Fibroblast of lung (primary cell): ENCODE data around the gene PALLD. TPM values are rescaled to one million over a fixed set of nuclear protein-coding genes. Genes with fewer than 3 reads are reported as not detected.

Source experiments
- DNase-seq, 2 donors: peaks; one replicate each; pipeline versions ENCODE4 v3.0.0 to v3.0.0-alpha.2; 2010; ENCODE audit warnings: low read depth in 2 of 2
- H2AFZ ChIP-seq: 2 replicates; pipeline ENCODE4 v1.5.1; 2012; ENCODE audit warnings: low read length, control low read depth, inconsistent platforms
- H3K27ac ChIP-seq: 2 replicates; pipeline ENCODE4 v1.5.1; 2011; ENCODE audit warnings: low read length, control low read depth; ENCODE audit not compliant: insufficient read depth
- H3K27me3 ChIP-seq: 2 replicates; pipeline ENCODE4 v1.5.1; 2011; ENCODE audit warnings: mild to moderate bottlenecking, low read length; ENCODE audit not compliant: control insufficient read depth, insufficient read depth
- H3K36me3 ChIP-seq: 2 replicates; pipeline ENCODE4 v1.5.1; 2011; ENCODE audit warnings: low read length; ENCODE audit not compliant: control insufficient read depth, insufficient read depth
- H3K4me1 ChIP-seq: 2 replicates; pipeline ENCODE4 v1.5.1; 2011; ENCODE audit warnings: low read length; ENCODE audit not compliant: control insufficient read depth, insufficient read depth; ENCODE audit errors: extremely low read depth
- H3K4me2 ChIP-seq: 2 replicates; pipeline ENCODE4 v1.5.1; 2011; ENCODE audit warnings: low read length, control low read depth; ENCODE audit not compliant: insufficient read depth; ENCODE audit errors: extremely low read depth
- H3K4me3 ChIP-seq, 4 experiments: fragments of 200-600 bp in 1 of 4; sonication (generic) in 1 of 4; replicated peaks in 1 of 4; 2 replicates each; pipeline ENCODE4 v1.5.1; 2011 to 2016; ENCODE audit warnings: low read length in 4 of 4, low read depth in 3 of 4, mild to moderate bottlenecking in 3 of 4, control low read depth in 2 of 4, inconsistent platforms in 1 of 4, mixed read lengths in 1 of 4; ENCODE audit not compliant: insufficient read depth in 1 of 4; ENCODE audit errors: control extremely low read depth in 1 of 4
- H3K79me2 ChIP-seq: 2 replicates; pipeline ENCODE4 v1.5.1; 2012; ENCODE audit warnings: mild to moderate bottlenecking, low read length, inconsistent platforms; ENCODE audit not compliant: control insufficient read depth, insufficient read depth
- H3K9ac ChIP-seq: 2 replicates; pipeline ENCODE4 v1.5.1; 2011; ENCODE audit warnings: mild to moderate bottlenecking, low read length, control low read depth; ENCODE audit not compliant: insufficient read depth
- H3K9me3 ChIP-seq: 2 replicates; pipeline ENCODE4 v1.5.1; 2012; ENCODE audit warnings: low read depth, low read length; ENCODE audit not compliant: control insufficient read depth, insufficient read depth
- H4K20me1 ChIP-seq: 2 replicates; pipeline ENCODE4 v1.5.1; 2011; ENCODE audit warnings: low read length; ENCODE audit not compliant: control insufficient read depth, insufficient read depth; ENCODE audit errors: extremely low read depth
- CTCF ChIP-seq, 2 donors: IDR thresholded peaks in 1 of 2; conservative IDR thresholded peaks in 1 of 2; 1 replicate in 1 of 2; 2 replicates in 1 of 2; pipeline ENCODE4 v1.5.1; 2011 to 2012; ENCODE audit warnings: low read length in 2 of 2, control low read depth in 1 of 2, inconsistent platforms in 1 of 2, low read depth in 1 of 2, mild to moderate bottlenecking in 1 of 2
- EZH2 ChIP-seq: IDR thresholded peaks from 2 replicates; pipeline ENCODE4 v1.5.1; 2012; ENCODE audit warnings: low read length, control low read depth, mild to moderate bottlenecking; ENCODE audit errors: missing control alignments
- polyA plus RNA-seq, 2 donors: library from polyadenylated mRNA; depleted of rRNA in 1 of 2; stranded (reverse) in 1 of 2; unstranded in 1 of 2; fragments of >200 nt; gene quantifications; 2 replicates each; pipeline ENCODE4 v1.2.1, GENCODE V29; 2011 to 2012; ENCODE audit warnings: missing spikeins in 1 of 2
- total RNA-seq: library from RNA; depleted of rRNA; stranded (reverse); fragments of >200 nt; gene quantifications from 2 replicates; pipeline ENCODE4 v1.2.1, GENCODE V29; 2014

Gene PALLD
- total and polyA plus RNA-seq, 2 donors (not counting 1 experiment from before 2014, with no cell fraction given): 200 to 205 TPM

DNA sequence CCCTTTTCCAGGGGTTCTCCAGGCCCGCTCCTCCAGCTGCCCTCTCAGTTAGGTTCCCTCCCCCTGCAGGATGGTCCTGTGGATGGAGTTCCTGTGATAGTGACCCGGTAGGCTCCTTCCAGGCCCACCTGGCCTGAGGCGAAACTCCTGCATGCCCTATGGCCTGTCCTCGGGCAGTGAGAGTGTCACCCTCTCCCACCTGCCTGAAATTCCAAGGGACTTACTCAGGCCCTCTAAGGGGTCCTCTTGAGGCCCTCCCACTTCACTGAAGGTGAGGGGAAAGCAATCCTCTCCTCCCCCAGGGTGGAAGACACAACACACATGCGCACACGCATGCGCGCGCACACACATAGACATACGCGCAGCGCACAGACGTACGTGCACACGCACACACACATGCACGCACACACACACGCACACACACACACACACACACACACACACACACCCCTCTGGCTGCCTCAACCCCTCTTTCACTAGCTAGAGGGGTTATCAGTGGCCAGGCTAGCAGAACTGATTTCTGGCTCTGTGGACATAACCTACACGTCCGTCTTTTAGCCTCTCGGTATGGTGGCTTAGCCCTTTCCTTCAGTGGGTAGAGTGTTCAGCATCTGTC lies 297.3 kb downstream of the PALLD start:
- Histone ChIP-seq H3K9me3 (no peaks in the 10 kb centered on the region), H3K4me1 (peaks cover 7% of the 10 kb centered on the region), H3K27ac (no peak overlapping the region), H3K9ac (no peak overlapping the region), H2AFZ (no peak overlapping the region), H3K27me3 (no peaks in the 10 kb centered on the region), H3K79me2 (no peaks in the 10 kb centered on the region), H3K4me3 (no peak overlapping the region), H4K20me1 (no peaks in the 10 kb centered on the region), H3K4me2 (no peak overlapping the region), H3K36me3 (no peaks in the 10 kb centered on the region)
- DNase-seq: no peak
- TF ChIP-seq EZH2: no peak
- no peak for TF ChIP-seq CTCF (conservative IDR thresholded peaks at IDR 0.05 in 1 of 2, IDR thresholded peaks at IDR 0.05 in 1 of 2; ENCODE audit: low read depth in 1 of 2, low read length in 2 of 2)

DNA sequence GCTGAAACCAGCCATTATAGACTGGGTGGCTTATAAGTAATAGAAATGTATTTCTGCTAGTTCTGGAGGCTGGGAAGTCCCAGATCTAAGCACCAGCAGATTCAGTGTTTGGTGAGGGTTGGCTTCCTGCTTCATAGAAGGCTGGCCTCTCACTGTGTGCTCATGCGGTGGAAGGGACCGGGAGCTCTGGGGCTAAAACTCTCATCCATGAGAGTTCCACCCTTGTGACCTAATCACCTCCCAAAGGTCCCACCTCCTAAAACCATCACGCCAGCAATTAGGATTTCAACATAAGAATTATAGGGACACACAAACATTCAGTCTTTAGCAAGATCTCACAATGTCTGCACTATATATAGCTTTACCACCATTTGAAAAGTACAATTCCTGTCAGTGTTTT lies 298.0 kb downstream of the PALLD start:
- DNase-seq: peak in 1 of 2 donors; percentile 27

GRCh38 chr4:168795346-168795745 lies 298.5 kb downstream of the PALLD start:
- Histone ChIP-seq H3K4me3 (no peak overlapping the region), H3K4me1 (peaks cover 7% of the 10 kb centered on the region), H3K79me2 (no peaks in the 10 kb centered on the region), H3K27ac (no peak overlapping the region), H3K36me3 (no peaks in the 10 kb centered on the region), H3K4me2 (no peak overlapping the region), H4K20me1 (no peaks in the 10 kb centered on the region), H3K9ac (no peak overlapping the region), H3K27me3 (no peaks in the 10 kb centered on the region), H2AFZ (no peak overlapping the region), H3K9me3 (no peaks in the 10 kb centered on the region)
- no peak for TF ChIP-seq CTCF (conservative IDR thresholded peaks at IDR 0.05 in 1 of 2, IDR thresholded peaks at IDR 0.05 in 1 of 2; ENCODE audit: low read depth in 1 of 2, low read length in 2 of 2)
- no peak for TF ChIP-seq EZH2
- no peak for DNase-seq

More for the DNA sequence above, 298.0 kb downstream of the PALLD start:
- TF ChIP-seq EZH2 (no peak), CTCF (conservative IDR thresholded peaks at IDR 0.05 in 1 of 2, IDR thresholded peaks at IDR 0.05 in 1 of 2; ENCODE audit: low read depth in 1 of 2, low read length in 2 of 2) (no peak)
- no peaks in the 10 kb centered on the region for H4K20me1 ChIP-seq
- no peaks in the 10 kb centered on the region for H3K27me3 ChIP-seq
- no peaks in the 10 kb centered on the region for H3K9me3 ChIP-seq
- no peaks in the 10 kb centered on the region for H3K79me2 ChIP-seq
- peaks cover 7% of the 10 kb centered on the region for H3K4me1 ChIP-seq
- H3K4me3 ChIP-seq: no peak overlapping the region
- H3K4me2 ChIP-seq: no peak overlapping the region
- no peaks in the 10 kb centered on the region for H3K36me3 ChIP-seq
- no peak overlapping the region for H3K9ac ChIP-seq
- no peak overlapping the region for H2AFZ ChIP-seq
- no peak overlapping the region for H3K27ac ChIP-seq
